Measurements from ENCODE around the gene CPED1.

The CPED1 gene

DNA sequence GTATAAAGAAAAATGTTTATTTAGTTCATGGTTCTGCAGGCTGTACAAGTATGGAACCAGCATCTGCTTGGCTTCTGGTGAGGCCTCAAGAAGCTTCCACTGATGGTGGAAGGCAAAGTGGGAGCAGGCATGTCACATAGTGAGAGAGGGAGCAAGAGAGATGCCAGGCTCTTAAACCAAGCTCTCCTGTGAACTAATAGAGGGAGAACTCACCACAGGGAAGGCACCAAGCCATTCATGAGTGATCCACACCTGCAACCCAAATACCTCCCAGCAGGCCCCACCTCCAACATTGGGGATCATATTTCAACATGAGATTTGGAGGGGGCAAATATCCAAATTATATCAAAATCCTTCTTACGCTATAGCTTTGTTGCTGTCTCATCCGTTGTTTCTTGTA lies 113.1 kb downstream of the CPED1 start:
- H3K27ac ChIP-seq, result no peak overlapping the region
- TF ChIP-seq, protein P1, sequence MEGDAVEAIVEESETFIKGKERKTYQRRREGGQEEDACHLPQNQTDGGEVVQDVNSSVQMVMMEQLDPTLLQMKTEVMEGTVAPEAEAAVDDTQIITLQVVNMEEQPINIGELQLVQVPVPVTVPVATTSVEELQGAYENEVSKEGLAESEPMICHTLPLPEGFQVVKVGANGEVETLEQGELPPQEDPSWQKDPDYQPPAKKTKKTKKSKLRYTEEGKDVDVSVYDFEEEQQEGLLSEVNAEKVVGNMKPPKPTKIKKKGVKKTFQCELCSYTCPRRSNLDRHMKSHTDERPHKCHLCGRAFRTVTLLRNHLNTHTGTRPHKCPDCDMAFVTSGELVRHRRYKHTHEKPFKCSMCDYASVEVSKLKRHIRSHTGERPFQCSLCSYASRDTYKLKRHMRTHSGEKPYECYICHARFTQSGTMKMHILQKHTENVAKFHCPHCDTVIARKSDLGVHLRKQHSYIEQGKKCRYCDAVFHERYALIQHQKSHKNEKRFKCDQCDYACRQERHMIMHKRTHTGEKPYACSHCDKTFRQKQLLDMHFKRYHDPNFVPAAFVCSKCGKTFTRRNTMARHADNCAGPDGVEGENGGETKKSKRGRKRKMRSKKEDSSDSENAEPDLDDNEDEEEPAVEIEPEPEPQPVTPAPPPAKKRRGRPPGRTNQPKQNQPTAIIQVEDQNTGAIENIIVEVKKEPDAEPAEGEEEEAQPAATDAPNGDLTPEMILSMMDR (IDR thresholded peaks at IDR 0.05), result no peak
- no peak for TF ChIP-seq ZFX (IDR thresholded peaks at IDR 0.05; ENCODE audit: borderline replicate concordance)

DNA sequence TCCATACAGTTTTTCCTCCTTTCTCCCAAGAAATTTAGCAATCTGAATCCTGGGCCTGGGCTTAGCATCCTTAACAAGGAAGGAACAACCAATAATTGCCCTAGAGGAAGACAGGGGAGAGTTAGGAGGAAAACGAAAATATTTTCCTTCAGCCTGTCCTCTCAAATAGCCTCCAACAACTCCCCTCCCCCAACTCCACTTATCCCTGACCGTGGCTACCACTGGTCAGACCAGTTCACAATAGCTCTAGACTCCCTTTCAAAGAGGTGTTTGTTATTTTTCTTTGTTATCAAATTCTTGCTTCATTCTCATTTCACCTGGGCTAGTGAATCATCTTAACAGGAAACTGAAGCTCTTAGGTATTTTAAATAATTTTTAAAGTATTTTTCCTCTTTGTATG lies 114.1 kb downstream of the CPED1 start:
- TF ChIP-seq, protein P1 (IDR thresholded peaks at IDR 0.05), result no peak
- TF ChIP-seq ZFX (IDR thresholded peaks at IDR 0.05; ENCODE audit: borderline replicate concordance), result no peak
- H3K27ac ChIP-seq, result no peak overlapping the region

DNA sequence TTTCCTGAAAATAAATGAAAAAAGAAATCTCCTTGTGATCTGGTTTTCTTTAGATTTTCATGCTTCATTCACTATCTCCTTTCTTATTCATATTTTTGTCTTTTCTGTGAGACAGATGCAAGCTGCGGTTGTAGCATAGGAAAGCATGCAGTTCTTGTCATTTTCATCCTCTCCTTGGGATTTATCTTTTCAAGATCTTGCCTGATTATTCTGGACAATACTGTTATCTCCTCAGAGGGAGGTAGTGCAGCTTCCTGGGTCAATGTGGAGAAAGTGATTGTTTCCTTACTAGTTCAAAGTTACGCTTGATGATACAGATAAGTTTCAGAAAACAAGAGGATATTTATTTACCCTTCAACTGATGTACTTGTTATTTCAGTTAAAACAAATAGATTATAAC lies 114.6 kb downstream of the CPED1 start:
- TF ChIP-seq, protein P1 (IDR thresholded peaks at IDR 0.05), result no peak
- TF ChIP-seq ZFX (IDR thresholded peaks at IDR 0.05; ENCODE audit: borderline replicate concordance), result no peak
- no peak overlapping the region for H3K27ac ChIP-seq

DNA sequence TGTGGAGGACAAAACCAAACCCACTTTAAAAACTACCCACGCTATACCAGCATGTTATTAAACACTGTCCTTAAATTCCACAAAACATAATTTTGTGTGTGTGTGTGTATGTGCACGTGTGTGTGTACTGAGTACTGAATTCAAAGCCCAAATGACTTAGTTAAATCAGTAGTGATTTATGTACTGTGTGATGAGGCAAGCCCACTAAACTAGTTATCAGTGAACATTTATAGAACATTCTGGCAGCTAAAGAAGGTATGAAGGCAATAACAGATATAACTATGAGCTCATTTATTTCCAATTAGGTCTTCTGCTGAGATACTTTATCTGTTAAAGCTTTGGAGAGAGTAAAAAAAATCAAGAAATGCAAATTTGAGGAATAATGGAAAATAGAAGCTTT lies 115.1 kb downstream of the CPED1 start:
- TF ChIP-seq, protein P1 (IDR thresholded peaks at IDR 0.05), result no peak
- TF ChIP-seq ZFX (IDR thresholded peaks at IDR 0.05; ENCODE audit: borderline replicate concordance), result no peak
- H3K27ac ChIP-seq, result no peak overlapping the region

DNA sequence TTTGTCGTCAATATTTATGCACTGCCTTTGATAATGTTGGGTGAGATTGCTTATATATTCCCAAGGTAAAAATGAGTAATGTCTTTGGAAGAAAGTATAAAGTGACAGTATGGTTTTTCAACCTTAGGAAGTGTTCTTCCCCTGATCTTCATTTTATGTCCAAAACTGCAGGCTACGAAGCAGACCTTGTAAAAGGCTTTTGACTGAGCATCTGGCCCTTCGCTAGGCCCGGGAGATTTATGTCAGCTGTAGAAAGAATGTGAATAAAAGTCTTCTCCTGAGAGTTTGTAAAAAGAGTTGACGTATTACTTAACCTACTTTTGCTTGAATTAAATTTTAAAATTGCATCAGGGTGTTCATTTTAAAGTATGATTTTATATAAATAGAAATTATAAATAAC lies 116.8 kb downstream of the CPED1 start:
- no peak for TF ChIP-seq ZFX (IDR thresholded peaks at IDR 0.05; ENCODE audit: borderline replicate concordance)
- TF ChIP-seq, protein P1 (IDR thresholded peaks at IDR 0.05), result no peak
- no peak overlapping the region for H3K27ac ChIP-seq

DNA sequence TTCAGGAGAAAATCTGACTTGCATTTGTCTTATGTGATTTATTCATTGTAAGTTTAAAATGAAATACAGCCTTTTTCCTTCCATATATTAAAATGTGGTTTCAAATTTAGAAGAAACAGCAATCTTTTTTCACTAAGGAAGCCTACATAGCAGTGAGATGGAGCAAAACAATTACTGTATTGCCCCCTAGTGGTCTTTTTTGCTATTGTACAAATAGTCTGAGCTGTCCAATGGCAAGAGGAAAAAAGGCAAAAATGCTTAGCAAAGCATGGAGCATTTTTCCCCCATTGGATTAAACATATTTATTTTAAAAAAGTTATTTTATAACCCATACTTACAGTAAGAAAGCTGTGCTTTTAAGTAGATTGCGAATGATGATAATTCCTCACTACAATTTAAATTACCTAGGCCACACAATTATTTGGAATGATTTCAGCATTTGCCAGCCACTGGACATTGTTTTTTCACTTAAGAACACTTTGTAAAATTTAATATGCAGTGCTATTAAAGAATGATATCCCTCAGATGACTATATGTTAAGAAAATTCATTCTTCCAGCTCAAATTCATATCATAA lies 119.5 kb downstream of the CPED1 start:
- no peak overlapping the region for H3K27ac ChIP-seq
- no peak for TF ChIP-seq ZFX (IDR thresholded peaks at IDR 0.05; ENCODE audit: borderline replicate concordance)
- TF ChIP-seq, protein P1 (IDR thresholded peaks at IDR 0.05), result peak; percentile 95

DNA sequence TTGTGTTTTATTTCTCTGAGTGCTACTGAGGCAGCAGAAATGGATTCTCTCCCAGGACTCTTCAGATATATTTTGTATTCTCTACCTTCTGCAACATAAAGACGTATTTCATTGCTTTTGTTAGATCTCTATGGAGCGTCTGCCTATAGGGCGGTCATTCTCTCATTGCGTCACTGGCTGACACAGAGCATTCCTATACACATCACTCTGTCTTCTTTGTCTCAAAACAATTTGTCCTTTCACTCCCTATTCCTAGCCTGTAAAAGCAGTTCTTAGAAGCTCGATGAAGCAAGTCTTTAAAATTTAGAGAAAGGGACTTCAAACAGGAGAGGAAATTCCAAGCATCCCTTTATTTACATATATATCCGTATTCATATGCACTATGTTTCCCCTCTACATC lies 120.6 kb downstream of the CPED1 start:
- no peak for TF ChIP-seq ZFX (IDR thresholded peaks at IDR 0.05; ENCODE audit: borderline replicate concordance)
- TF ChIP-seq, protein P1 (IDR thresholded peaks at IDR 0.05), result no peak
- no peak overlapping the region for H3K27ac ChIP-seq

All from 22Rv1 (cell line).